Breast epithelium (tissue), 3 donors: ENCODE measurements around the gene SEC63.

ENCODE experiments used
- POLR2A ChIP-seq: fragments of 450-650 bp; IDR thresholded peaks from one replicate; pipeline ENCODE4 v1.6.1; 2016; ENCODE audit warnings: antibody characterized with exemption, mild to moderate bottlenecking, moderate library complexity
- POLR2AphosphoS5 ChIP-seq, 3 donors: sonication (generic); formaldehyde crosslinking; IDR thresholded peaks; one replicate each; pipeline ENCODE4 v1.6.1; 2017; ENCODE audit warnings: antibody characterized with exemption in 3 of 3
- TF ChIP-seq, protein P1 (sequence below), 3 donors: fragments of 450-650 bp; IDR thresholded peaks; one replicate each; pipeline ENCODE4 v1.5.1; 2016 to 2017; ENCODE audit warnings: antibody characterized with exemption in 3 of 3, mild to moderate bottlenecking in 3 of 3, moderate library complexity in 3 of 3

- no peak for TF ChIP-seq POLR2AphosphoS5 (IDR thresholded peaks at IDR 0.05)
- TF ChIP-seq, protein P1, sequence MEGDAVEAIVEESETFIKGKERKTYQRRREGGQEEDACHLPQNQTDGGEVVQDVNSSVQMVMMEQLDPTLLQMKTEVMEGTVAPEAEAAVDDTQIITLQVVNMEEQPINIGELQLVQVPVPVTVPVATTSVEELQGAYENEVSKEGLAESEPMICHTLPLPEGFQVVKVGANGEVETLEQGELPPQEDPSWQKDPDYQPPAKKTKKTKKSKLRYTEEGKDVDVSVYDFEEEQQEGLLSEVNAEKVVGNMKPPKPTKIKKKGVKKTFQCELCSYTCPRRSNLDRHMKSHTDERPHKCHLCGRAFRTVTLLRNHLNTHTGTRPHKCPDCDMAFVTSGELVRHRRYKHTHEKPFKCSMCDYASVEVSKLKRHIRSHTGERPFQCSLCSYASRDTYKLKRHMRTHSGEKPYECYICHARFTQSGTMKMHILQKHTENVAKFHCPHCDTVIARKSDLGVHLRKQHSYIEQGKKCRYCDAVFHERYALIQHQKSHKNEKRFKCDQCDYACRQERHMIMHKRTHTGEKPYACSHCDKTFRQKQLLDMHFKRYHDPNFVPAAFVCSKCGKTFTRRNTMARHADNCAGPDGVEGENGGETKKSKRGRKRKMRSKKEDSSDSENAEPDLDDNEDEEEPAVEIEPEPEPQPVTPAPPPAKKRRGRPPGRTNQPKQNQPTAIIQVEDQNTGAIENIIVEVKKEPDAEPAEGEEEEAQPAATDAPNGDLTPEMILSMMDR (IDR thresholded peaks at IDR 0.05): no peak
- no peak for TF ChIP-seq POLR2A
Measured at GRCh38 chr6:107965746-107966145, 7.7 kb upstream of the SEC63 start.
